GM18502 (cell line): ENCODE results near the gene ALKBH7.
"Not testable (repeated sequence)": the region's sequence is repeated elsewhere in the genome, so short reads cannot be mapped to it uniquely, and the experiment has no call there.

Experiments
- ATAC-seq: cut with Tn5 transposase; IDR thresholded peaks from one replicate; pipeline ENCODE4 v1.9.1; 2021; ENCODE audit warnings: mild to moderate bottlenecking; ENCODE audit not compliant: unreplicated experiment, poor library complexity

ALKBH7 gene

GRCh38 chr19:6394831-6395230 is 22.2 kb downstream of the ALKBH7 start:
- no peak for ATAC-seq

GRCh38 chr19:6396305-6396704 is 23.7 kb downstream of the ALKBH7 start:
- ATAC-seq: no peak

- ATAC-seq: not testable (repeated sequence)
Observed at GRCh38 chr19:6400062-6400944, 27.7 kb downstream of the ALKBH7 start.

- no peak for ATAC-seq
Observed at GRCh38 chr19:6402058-6402457, 29.5 kb downstream of the ALKBH7 start.

- no peak for ATAC-seq
Observed at GRCh38 chr19:6402837-6403608, 30.4 kb downstream of the ALKBH7 start.

- no peak for ATAC-seq
Observed at GRCh38 chr19:6406401-6406800, 33.8 kb downstream of the ALKBH7 start.

- ATAC-seq: no peak
Observed at GRCh38 chr19:6409346-6409745, 36.8 kb downstream of the ALKBH7 start.

- no peak for ATAC-seq
Observed at GRCh38 chr19:6412061-6412446, 39.5 kb downstream of the ALKBH7 start.

GRCh38 chr19:6412447-6413091 is 40.0 kb downstream of the ALKBH7 start:
- ATAC-seq: no peak

GRCh38 chr19:6413291-6413690 is 40.7 kb downstream of the ALKBH7 start:
- no peak for ATAC-seq

GRCh38 chr19:6413721-6414643 is 41.4 kb downstream of the ALKBH7 start:
- ATAC-seq: no peak

GRCh38 chr19:6414793-6415590 is 42.4 kb downstream of the ALKBH7 start:
- ATAC-seq: no peak

- no peak for ATAC-seq
Observed at GRCh38 chr19:6415591-6416190, 43.1 kb downstream of the ALKBH7 start.

- no peak for ATAC-seq
Observed at GRCh38 chr19:6416658-6417405, 44.2 kb downstream of the ALKBH7 start.

- ATAC-seq: no peak
Observed at GRCh38 chr19:6417713-6418561, 45.3 kb downstream of the ALKBH7 start.

- no peak for ATAC-seq
Observed at GRCh38 chr19:6418562-6418932, 46.0 kb downstream of the ALKBH7 start.
